GM12892 (cell line): ENCODE results near the gene ACTN1. TPM values are rescaled to one million over a fixed set of nuclear protein-coding genes. Genes with fewer than 3 reads are reported as not detected.
A peak's percentile ranks its signal among the peaks of the same experiment; 100 is the strongest.
"Not testable (repeated sequence)": the region's sequence is repeated elsewhere in the genome, so short reads cannot be mapped to it uniquely, and the experiment has no call there.

Source experiments
- DNase-seq: peaks from one replicate; pipeline ENCODE4 v3.0.0; 2011; ENCODE audit not compliant: insufficient read length
- FAIRE-seq: peaks from 2 replicates; lab custom pipeline; 2011; peaks lifted over from hg19 to GRCh38; lab: Jason Lieb, UNC
- POLR2A ChIP-seq: IDR thresholded peaks from 2 replicates; pipeline ENCODE4 v1.6.1; 2011; ENCODE audit warnings: low read depth, low read length, control low read depth
- POLR2AphosphoS5 ChIP-seq: IDR thresholded peaks from 2 replicates; pipeline ENCODE4 v1.6.1; 2011; ENCODE audit warnings: low read depth, low read length, control low read depth
- TAF1 ChIP-seq: IDR thresholded peaks from 2 replicates; pipeline ENCODE4 v1.6.1; 2011; ENCODE audit warnings: low read depth, mild to moderate bottlenecking, control low read depth, low read length, borderline replicate concordance
- polyA plus RNA-seq: library from polyadenylated mRNA; unstranded; fragments of >200 nt; gene quantifications from one replicate; pipeline ENCODE4 v1.2.1, GENCODE V29; 2012; ENCODE audit warnings: missing spikeins, inconsistent platforms; ENCODE audit not compliant: missing spikeins

ACTN1 gene
- polyA plus RNA-seq = 0.40 TPM

- FAIRE-seq (no peak), DNase-seq (peak; percentile 48)
- TF ChIP-seq TAF1 = no peak
- TF ChIP-seq POLR2AphosphoS5 = no peak
- no peak for TF ChIP-seq POLR2A
These were observed at the start of gene ACTN1 for GRCh38 chr14:68979021-68979721. Gene ACTN1 (minus strand): TSS chr14:68979302. CDS start chr14:68979056, 246 bp downstream.

- FAIRE-seq (no peak), DNase-seq (no peak)
- TF ChIP-seq POLR2AphosphoS5 = no peak
- TF ChIP-seq TAF1 = no peak
- no peak for TF ChIP-seq POLR2A
These were observed 48.3 kb upstream of the ACTN1 start for GRCh38 chr14:69027242-69027913.

GRCh38 chr14:69023035-69023434 lies 43.9 kb upstream of the ACTN1 start:
- TF ChIP-seq POLR2AphosphoS5 = no peak
- TF ChIP-seq TAF1 = no peak
- no peak for TF ChIP-seq POLR2A
- FAIRE-seq (no peak), DNase-seq (no peak)

- not testable (repeated sequence) for FAIRE-seq, DNase-seq
These were observed 43.0 kb upstream of the ACTN1 start for GRCh38 chr14:69022093-69022492.

- TF ChIP-seq TAF1 = no peak
- TF ChIP-seq POLR2A = no peak
- TF ChIP-seq POLR2AphosphoS5 = no peak
- no peak for DNase-seq
- FAIRE-seq = no peak
These were observed 38.6 kb upstream of the ACTN1 start for GRCh38 chr14:69017706-69018105.

GRCh38 chr14:69014829-69015259 lies 35.7 kb upstream of the ACTN1 start:
- DNase-seq (no peak), FAIRE-seq (no peak)
- TF ChIP-seq POLR2AphosphoS5 = no peak
- no peak for TF ChIP-seq POLR2A
- TF ChIP-seq TAF1 = no peak

GRCh38 chr14:69013943-69014782 lies 35.1 kb upstream of the ACTN1 start:
- no peak for DNase-seq
- TF ChIP-seq POLR2AphosphoS5 = no peak
- TF ChIP-seq TAF1 = no peak
- no peak for TF ChIP-seq POLR2A
- FAIRE-seq = no peak

- TF ChIP-seq TAF1 (no peak), POLR2A (no peak), POLR2AphosphoS5 (no peak)
- DNase-seq (no peak), FAIRE-seq (no peak)
These were observed 33.3 kb upstream of the ACTN1 start for GRCh38 chr14:69012256-69012953.

- DNase-seq (no peak), FAIRE-seq (no peak)
- TF ChIP-seq TAF1 = no peak
- no peak for TF ChIP-seq POLR2A
- TF ChIP-seq POLR2AphosphoS5 = no peak
These were observed 31.5 kb upstream of the ACTN1 start for GRCh38 chr14:69010648-69011047.

- TF ChIP-seq POLR2A (no peak), TAF1 (no peak), POLR2AphosphoS5 (no peak)
- FAIRE-seq (no peak), DNase-seq (no peak)
These were observed 29.4 kb upstream of the ACTN1 start for GRCh38 chr14:69008421-69008884.

- no peak for FAIRE-seq
These were observed 27.2 kb upstream of the ACTN1 start for GRCh38 chr14:69006346-69006745.

More at GRCh38 chr14:69006346-69006745, 27.2 kb upstream of the ACTN1 start:
- no peak for DNase-seq
- no peak for TF ChIP-seq POLR2AphosphoS5
- no peak for TF ChIP-seq POLR2A
- TF ChIP-seq TAF1 = no peak
